ENCODE results near the gene CCNT1. TPM values are rescaled to one million over a fixed set of nuclear protein-coding genes. Genes with fewer than 3 reads are reported as not detected.

CCNT1 gene
- total RNA-seq, 2 donors from 2014 or later: 12.5 to 16.2 TPM

GRCh38 chr12:48750769-48751356, 34.4 kb upstream of the CCNT1 start:
- Histone ChIP-seq H3K4me3 (no peak overlapping the region), H3K27me3 (no peaks in the 10 kb centered on the region), H3K27ac (no peak overlapping the region), H3K36me3 (no peaks in the 10 kb centered on the region), H3K4me1 (no peaks in the 10 kb centered on the region), H3K9me3 (no peaks in the 10 kb centered on the region)
- no peak for TF ChIP-seq CTCF (IDR thresholded peaks at IDR 0.05)
- DNase-seq (ENCODE audit: low spot score): no peak

GRCh38 chr12:48750215-48750614, 33.7 kb upstream of the CCNT1 start:
- Histone ChIP-seq H3K9me3 (no peaks in the 10 kb centered on the region), H3K4me3 (no peak overlapping the region), H3K4me1 (no peaks in the 10 kb centered on the region), H3K27ac (no peak overlapping the region), H3K27me3 (no peaks in the 10 kb centered on the region), H3K36me3 (no peaks in the 10 kb centered on the region)
- no peak for TF ChIP-seq CTCF (IDR thresholded peaks at IDR 0.05)
- no peak for DNase-seq (ENCODE audit: low spot score)

GRCh38 chr12:48744251-48745008, 27.9 kb upstream of the CCNT1 start:
- H3K27me3 ChIP-seq: no peaks in the 10 kb centered on the region
- no peaks in the 10 kb centered on the region for H3K9me3 ChIP-seq
- H3K4me3 ChIP-seq: no peak overlapping the region
- H3K4me1 ChIP-seq: no peaks in the 10 kb centered on the region
- DNase-seq (ENCODE audit: low spot score): no peak
- no peak overlapping the region for H3K27ac ChIP-seq
- TF ChIP-seq CTCF (IDR thresholded peaks at IDR 0.05): no peak
- H3K36me3 ChIP-seq: no peaks in the 10 kb centered on the region

GRCh38 chr12:48739618-48740269, 23.2 kb upstream of the CCNT1 start:
- no peaks in the 10 kb centered on the region for H3K9me3 ChIP-seq
- no peak overlapping the region for H3K4me3 ChIP-seq
- H3K27ac ChIP-seq: no peak overlapping the region
- no peaks in the 10 kb centered on the region for H3K4me1 ChIP-seq
- H3K27me3 ChIP-seq: no peaks in the 10 kb centered on the region
- TF ChIP-seq CTCF (IDR thresholded peaks at IDR 0.05): no peak
- H3K36me3 ChIP-seq: no peaks in the 10 kb centered on the region
- no peak for DNase-seq (ENCODE audit: low spot score)

- no peaks in the 10 kb centered on the region for H3K36me3 ChIP-seq
- no peaks in the 10 kb centered on the region for H3K9me3 ChIP-seq
- H3K4me3 ChIP-seq: no peak overlapping the region
- H3K27me3 ChIP-seq: no peaks in the 10 kb centered on the region
- no peak for TF ChIP-seq CTCF (IDR thresholded peaks at IDR 0.05)
- H3K4me1 ChIP-seq: no peaks in the 10 kb centered on the region
- DNase-seq (ENCODE audit: low spot score): no peak
- no peak overlapping the region for H3K27ac ChIP-seq
Measured at GRCh38 chr12:48736456-48736855, 19.9 kb upstream of the CCNT1 start.

Measured in right atrium auricular region (tissue), 2 donors.